ENCODE data around the gene ZNF565.
"Not testable (repeated sequence)": the region's sequence is repeated elsewhere in the genome, so short reads cannot be mapped to it uniquely, and the experiment has no call there.

Gene ZNF565

GRCh38 chr19:36214386-36215275 is at the start of gene ZNF565, which contains the start of gene ZNF146:
ZNF565 (minus strand) TSS chr19:36214665; CDS start chr19:36201985, 12,680 bp downstream.
ZNF146 (plus strand) TSS chr19:36215106; CDS start chr19:36236441, 21,335 bp downstream.
- DNase-seq (ENCODE audit: low read depth in 2 of 2): peak; percentile 96

DNA sequence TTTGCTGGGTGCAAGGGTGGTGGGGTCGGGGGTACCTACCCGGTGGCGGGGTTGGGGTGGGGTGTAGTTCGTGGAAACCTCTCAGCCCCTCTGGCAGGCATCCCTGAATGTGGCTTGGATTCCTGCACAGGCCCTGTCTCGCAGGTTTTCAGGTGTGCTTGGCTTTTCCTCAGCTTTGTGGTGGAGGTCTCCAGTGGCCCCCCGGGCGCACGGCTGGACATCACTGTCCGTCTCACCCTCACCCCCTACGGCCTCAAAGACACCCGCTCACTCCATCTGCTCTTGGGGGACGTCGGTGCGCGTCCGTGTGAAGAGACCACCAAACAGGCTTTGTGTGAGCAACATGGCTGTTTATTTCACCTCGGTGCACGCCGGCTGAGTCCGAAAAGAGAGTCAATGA is 44.7 kb upstream of the ZNF565 start:
- no peak for DNase-seq (ENCODE audit: low read depth in 2 of 2)

GRCh38 chr19:36258028-36258875 is 43.8 kb upstream of the ZNF565 start:
- no peak for DNase-seq (ENCODE audit: low read depth in 2 of 2)

DNA sequence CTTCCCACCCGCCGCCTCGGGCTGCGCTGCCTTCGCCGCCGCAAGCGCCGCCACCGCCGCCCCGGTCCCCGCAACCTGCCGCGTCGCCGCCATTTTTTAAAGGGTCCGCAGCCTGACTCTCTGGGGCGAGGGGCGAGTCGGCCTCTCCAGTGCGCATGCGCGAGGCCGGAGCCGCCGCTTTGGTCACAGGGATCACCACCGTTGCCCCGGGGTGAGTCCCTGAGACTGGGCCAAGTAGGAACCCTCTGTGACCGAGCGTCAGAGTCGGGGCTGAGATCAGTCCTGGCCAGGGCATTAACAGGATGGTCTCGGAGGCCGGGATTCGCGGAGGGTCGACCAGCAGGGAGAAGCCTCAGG is 43.0 kb upstream of the ZNF565 start:
- DNase-seq (ENCODE audit: low read depth in 2 of 2): no peak

DNA sequence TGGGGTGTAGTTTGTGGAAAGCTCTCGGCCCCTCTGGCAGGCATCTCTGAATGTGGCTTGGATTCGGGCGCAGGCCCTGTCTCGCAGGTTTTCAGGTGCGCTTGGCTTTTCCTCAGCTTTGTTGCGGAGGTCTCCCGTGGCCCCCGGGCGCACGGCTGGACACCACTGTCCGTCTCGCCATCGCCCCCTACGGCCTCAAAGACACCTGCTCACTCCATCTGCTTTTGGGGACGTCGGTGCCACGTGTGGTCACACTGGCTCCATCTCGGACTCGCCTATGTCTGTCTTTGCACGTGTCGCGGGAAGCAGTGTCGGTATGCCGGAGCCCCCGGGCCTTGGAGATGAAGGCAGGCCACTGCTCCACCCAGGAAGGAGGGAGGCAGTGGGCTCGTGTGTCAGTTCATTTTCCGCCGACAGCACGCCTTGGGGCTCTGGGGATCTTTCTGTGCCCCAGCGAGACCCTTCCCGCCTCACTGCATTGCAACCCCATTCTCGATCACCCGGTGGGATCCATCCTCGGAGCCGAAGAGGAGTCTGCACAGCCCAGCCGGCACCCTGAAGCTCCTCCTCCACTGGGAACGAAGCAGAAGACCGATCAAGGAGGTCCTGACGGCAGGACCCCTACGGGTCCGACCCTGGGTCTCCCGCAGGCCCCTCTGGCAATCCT is 42.5 kb upstream of the ZNF565 start:
- no peak for DNase-seq (ENCODE audit: low read depth in 2 of 2)

- DNase-seq (ENCODE audit: low read depth in 2 of 2): no peak
Observed at GRCh38 chr19:36256064-36256463, 41.6 kb upstream of the ZNF565 start.

DNA sequence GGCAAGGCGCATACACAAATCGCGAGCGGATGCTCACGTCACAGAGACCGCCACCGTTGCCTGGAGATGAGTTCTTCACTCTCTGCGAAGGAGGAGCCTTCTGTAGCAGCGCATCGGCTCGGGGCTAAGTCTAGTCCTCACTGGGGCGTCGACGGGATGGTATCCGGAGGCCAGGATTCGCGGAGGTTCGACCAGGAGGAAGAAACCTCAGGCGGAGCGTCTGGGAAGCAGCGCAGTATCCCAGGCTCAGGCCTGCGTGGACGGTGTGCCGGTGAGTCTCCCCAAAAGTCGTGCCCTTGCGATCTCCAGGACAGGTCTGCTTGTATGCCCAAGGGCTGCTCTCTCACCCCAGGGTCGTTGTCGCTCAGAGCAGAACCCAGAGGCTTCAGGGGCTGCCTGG is 40.9 kb upstream of the ZNF565 start:
- no peak for DNase-seq (ENCODE audit: low read depth in 2 of 2)

GRCh38 chr19:36254848-36255247 is 40.4 kb upstream of the ZNF565 start:
- no peak for DNase-seq (ENCODE audit: low read depth in 2 of 2)

DNA sequence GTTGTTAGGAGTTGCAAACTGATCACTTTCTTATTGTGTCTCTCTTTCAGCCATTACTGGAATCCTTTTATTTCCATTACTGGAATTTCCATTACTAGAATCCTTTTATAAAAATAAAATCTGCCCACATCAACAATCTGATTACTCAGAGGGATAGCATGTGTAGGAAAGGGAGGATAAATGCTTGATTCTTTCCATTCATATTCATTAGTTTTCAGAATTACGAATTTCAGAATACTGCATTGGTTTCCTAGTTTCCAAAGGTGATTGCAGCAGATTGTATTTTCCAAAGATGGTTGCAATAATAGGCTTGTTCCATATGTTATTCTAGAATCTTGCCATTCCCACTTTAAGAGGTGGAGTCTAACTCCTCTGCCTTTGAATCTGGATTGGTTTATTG is 37.6 kb upstream of the ZNF565 start:
- DNase-seq (ENCODE audit: low read depth in 2 of 2): no peak

- DNase-seq (ENCODE audit: low read depth in 2 of 2): no peak
Observed at GRCh38 chr19:36246006-36246481, 31.6 kb upstream of the ZNF565 start.

- DNase-seq (ENCODE audit: low read depth in 2 of 2): no peak
Observed at GRCh38 chr19:36245210-36246005, 30.9 kb upstream of the ZNF565 start.

- DNase-seq (ENCODE audit: low read depth in 2 of 2): no peak
Observed at GRCh38 chr19:36244066-36244465, 29.6 kb upstream of the ZNF565 start.

GRCh38 chr19:36236946-36237310 is 22.5 kb upstream of the ZNF565 start:
- no peak for DNase-seq (ENCODE audit: low read depth in 2 of 2)

DNA sequence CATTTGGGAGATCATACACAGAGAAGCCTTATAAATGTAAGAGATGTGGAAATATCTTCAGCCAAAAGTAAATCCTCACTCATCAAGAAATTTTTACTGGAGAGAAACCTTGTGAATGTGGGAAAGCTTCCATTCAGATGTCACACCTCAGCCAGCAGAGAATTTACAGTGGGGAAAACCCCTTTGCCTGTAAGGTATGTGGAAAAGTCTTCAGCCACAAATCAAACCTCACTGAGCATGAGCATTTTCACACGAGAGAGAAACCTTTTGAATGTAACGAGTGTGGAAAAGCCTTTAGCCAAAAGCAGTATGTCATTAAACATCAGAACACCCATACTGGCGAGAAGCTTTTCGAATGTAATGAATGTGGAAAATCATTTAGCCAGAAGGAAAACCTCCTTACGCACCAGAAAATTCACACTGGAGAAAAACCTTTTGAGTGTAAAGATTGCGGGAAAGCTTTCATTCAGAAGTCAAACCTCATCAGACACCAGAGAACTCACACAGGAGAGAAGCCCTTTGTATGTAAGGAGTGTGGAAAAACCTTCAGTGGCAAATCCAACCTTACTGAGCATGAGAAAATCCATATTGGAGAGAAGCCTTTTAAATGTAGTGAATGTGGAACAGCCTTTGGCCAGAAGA is 22.0 kb upstream of the ZNF565 start:
- no peak for DNase-seq (ENCODE audit: low read depth in 2 of 2)

DNA sequence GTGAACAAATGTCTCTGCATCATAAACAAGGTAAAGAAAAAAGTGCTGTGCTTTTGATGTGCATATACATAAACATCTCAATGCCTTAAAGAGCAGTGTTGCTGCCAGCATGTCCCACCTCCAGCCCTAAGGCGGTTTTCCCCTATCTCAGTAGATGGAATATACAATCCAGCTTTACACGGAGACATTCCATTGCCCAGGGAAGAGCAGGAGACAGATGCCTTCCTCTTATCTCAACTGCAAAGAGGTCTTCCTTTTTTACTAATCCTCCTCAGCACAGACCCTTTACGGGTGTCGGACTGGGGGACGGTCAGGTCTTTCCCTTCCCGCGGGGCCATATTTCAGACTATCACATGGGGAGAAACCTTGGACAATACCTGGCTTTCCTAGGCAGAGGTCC is 19.2 kb upstream of the ZNF565 start:
- DNase-seq (ENCODE audit: low read depth in 2 of 2): not testable (repeated sequence)

DNA sequence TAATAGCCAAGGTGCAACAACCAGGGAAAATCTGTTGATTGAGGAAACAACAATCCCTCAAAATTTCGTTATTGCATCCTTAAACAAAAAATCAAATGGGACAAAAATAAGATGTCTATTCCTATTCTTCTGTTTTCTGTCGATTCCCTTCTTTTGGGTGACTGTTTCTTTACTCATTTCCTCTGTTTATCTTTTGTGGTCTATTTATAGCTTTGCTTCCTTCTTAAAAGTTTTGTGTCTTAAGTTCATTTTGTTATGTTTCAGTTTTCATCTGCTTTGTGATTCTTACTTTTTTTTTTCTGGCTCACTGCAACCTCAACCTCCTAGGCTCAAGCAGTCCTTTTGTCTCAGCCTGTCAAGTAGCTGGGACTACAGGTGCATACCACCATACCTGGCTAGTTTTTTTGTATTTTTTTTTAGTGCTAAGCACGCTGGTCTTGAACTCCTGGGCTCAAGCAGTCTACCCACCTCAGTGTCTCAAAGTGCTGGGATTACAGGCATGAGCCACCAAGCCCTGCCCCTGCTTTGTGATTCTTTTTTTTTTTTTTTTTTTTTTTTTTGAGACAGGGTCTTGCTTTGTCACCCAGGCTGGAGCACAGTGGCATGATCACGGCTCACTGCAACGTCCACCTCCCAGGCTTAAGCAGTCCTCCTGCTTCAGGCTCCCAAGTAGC is 10.9 kb upstream of the ZNF565 start:
- DNase-seq (ENCODE audit: low read depth in 2 of 2): no peak

DNA sequence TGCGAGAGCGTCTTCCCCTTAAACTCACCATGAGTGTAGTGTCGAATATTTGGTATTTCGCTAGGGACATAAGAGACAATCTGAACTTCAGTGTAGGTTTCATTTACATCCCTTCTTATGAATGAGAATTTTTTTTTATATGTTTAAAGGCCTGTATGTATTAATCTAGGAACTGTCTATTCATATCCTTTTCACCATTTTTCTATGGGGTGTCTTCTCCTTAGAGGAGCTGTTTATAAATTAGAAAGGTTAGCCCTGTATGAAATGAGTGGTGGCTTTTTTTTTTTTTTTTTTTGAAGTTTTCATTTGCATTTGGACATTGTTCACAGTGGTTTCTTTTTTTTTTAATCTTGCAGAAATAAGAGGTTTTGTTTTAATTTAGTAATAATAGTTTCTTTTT is 8.0 kb upstream of the ZNF565 start:
- DNase-seq (ENCODE audit: low read depth in 2 of 2): no peak

GRCh38 chr19:36221474-36221873 is 7.0 kb upstream of the ZNF565 start:
- DNase-seq (ENCODE audit: low read depth in 2 of 2): no peak

GRCh38 chr19:36215276-36216123 is 1.0 kb upstream of the ZNF565 start:
- no peak for DNase-seq (ENCODE audit: low read depth in 2 of 2)
